DMS153 treated with DMSO at 0.1 percent for 48 hours (cell line): ENCODE data around the gene RANBP3L.
"Not testable (repeated sequence)": the region's sequence is repeated elsewhere in the genome, so short reads cannot be mapped to it uniquely, and the experiment has no call there.

Source experiments
- DNase-seq: peaks from one replicate; lab custom pipeline; 2025; ENCODE audit not compliant: unreplicated experiment; lab: John Stamatoyannopoulos, UW

Gene RANBP3L

DNA sequence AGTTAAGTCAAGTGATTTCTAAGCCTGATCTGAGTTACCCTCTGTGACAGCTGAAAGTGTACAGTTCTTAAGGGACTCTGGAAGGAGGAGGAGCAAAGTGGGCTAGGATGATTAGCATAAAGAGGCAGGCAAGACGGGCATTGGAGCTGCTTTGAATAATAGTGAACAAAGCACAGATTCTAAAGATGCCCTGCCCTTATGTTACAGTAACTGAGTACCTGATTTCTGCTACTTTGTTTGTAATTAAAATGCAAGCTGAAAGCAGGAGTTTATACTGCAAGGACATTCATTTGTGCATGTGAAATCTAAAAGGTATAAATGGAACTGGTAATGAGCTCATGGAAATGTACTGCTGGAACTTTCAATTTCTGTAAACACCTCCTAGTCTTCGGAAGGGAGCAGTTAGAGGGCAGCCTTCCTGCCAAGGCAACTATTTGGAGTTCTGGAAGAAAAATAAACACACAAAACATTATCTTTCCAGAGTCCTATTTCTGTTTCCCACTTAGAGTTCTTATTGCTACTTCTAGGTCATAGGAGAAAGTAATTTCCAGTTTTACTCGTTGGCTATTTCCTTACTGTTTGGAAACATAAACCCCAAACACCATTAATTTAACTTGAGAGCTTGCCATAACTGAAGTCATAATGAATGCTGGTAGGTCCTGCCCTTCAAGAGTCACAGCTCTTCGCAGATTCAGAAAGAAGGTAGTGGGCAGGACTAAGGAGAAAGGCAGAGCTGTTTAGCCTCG lies at the start of gene RANBP3L:
RANBP3L (minus strand) TSS at position 45 of the 746 bp plus-strand sequence. CDS start 486 bp downstream, outside the sequence.
- DNase-seq, result no peak

GRCh38 chr5:36346896-36347690 lies 45.4 kb upstream of the RANBP3L start:
- DNase-seq, result no peak

DNA sequence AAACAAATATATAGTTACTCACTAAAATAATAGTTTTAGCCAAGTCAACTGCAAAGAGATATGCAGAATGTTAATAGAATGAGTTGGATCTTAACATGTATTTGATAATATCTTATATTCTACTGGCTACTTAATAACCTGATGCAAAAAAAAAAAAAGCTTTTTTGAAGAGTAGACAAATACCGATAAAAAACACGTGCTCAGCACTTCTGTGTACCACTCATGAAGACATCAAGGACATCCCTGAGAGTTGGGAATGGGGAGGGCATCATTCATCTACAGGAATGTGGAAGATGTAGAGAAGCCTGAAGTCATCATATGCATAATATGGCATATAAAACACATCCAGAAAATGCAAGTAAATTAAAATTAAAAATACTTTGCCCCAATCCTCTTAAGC lies 43.2 kb upstream of the RANBP3L start:
- no peak for DNase-seq

GRCh38 chr5:36341720-36342119 lies 40.0 kb upstream of the RANBP3L start:
- not testable (repeated sequence) for DNase-seq

- no peak for DNase-seq
These were observed 35.9 kb upstream of the RANBP3L start for GRCh38 chr5:36337597-36337996.

DNA sequence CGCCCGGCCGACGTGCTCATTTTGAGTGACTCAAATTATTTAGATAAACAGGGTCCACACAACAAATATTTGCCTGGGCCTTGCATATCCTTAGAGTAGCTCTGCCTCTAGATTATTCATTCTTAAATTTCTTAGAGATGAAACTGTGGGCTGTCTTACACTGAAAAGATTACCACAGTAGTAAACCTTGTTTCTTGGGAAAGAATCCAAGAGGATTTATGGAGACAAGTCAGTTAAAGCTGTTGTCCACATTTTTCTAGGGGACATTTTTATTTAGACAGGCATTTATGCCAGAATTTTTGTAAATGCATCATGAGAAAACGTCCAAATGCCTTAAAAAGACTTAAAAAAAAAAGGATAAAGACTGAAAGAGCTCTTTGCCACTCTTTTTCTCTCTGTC lies 32.6 kb upstream of the RANBP3L start:
- no peak for DNase-seq

DNA sequence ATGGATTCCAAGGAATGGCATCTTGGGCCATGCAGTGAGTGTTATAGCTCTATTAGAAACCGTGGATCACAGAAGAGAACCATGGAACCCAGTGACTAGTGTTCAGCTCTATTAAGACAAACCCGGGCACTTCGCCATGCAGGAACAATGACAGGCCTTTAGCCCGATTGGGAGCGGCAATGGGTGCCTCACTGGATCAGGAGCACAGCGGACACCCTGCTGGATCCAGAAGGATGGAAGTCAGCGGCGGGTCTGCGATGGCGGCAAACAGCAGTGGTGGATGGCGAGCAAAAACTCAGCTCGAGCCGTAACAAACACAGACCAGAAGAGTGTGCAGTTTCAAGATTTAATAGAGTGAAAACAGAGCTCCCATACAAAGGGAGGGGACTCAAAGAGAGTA lies 31.0 kb upstream of the RANBP3L start:
- not testable (repeated sequence) for DNase-seq

DNA sequence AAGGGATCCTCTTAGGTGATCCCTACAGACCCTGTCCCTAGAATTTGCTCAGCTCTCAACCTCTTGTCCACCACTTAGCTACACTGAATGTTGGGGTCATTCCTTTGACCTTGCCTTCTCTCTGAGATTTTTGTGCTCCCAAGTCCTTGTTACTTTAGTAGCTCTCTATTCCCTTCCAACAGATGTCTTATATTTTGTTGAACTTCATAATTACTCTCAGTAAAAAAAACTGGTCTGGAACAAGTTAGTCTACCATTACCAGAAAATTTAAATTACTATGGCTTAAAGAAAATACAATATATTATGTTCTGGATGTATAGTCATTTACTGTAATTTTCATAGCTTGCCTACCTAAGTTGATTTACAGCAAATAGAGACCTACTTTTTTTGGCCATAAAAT lies 23.5 kb upstream of the RANBP3L start:
- DNase-seq, result no peak

DNA sequence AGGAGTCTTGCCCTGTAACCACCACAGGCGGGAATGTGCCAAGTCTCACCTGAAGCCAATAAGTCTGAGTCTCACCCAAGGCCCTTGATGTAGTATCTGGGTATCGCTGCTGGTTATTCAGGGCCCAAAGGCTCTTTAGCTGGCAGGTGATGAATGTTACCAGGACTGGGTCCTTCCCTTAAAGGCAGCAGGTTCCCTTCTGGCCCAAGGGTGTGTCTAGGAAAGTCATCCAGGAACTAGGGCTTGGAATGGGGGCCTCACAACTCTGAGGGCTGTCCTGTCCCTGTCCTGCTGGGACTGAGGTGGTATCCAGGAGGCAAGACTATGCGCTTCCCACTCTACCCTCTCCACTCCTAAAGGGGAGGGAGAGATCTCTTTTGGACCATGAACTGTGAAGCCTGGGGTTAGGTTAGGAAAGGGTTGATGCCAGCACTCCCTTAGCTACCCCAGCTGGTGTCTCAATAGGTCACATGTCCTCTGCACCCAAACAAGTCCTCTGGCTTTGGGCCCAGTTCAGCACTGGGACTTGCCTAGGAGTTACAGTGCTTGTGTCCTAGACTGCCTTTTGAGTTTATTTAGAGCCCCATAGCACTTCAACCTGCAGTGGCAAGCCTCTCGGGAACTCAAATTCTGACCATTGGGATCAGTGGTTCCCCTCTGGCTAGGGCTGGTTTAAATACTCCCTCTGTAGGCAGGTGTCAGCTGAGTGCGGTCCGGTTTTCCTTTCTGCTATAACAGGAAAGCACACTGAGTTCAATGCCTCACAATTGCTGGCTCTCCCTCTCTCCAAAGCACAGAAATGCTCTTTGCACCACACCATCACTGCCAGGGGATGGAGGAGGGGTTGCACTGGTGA lies 22.5 kb upstream of the RANBP3L start:
- no peak for DNase-seq

DNA sequence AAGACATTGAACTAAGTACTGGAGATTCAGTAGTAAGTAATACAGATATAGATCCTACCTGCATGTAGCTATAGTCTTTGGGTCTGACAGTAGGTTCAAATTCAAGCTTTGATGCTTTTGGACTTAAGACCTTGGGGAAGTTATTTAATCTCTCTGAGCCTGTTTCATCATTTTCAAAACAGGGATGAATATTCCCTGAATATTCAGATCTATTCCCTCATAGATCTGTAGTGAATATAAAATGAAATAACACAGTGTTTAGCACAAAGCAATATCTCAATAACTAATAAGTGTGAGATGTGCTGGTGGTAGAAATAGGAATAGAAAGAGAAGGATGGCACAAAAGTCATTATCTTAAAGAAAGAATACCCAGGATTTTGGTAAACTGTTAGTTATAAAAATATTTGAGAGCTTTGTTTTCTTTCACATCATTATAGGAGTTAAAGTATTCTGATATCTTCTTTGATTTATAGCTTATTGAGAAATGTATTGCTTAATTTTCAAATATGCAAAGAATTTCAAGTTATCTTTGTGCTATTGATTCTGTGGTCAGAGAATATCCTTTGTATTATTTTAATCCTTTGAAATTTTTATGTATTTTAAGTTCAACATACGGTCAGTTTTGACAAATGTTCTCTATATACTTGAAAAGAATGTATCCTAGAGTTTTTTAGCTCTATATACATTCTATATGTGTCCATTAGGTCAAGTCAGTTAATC lies 11.4 kb upstream of the RANBP3L start:
- no peak for DNase-seq

GRCh38 chr5:36311956-36312355 lies 10.3 kb upstream of the RANBP3L start:
- no peak for DNase-seq

GRCh38 chr5:36310138-36310537 lies 8.4 kb upstream of the RANBP3L start:
- DNase-seq, result no peak

DNA sequence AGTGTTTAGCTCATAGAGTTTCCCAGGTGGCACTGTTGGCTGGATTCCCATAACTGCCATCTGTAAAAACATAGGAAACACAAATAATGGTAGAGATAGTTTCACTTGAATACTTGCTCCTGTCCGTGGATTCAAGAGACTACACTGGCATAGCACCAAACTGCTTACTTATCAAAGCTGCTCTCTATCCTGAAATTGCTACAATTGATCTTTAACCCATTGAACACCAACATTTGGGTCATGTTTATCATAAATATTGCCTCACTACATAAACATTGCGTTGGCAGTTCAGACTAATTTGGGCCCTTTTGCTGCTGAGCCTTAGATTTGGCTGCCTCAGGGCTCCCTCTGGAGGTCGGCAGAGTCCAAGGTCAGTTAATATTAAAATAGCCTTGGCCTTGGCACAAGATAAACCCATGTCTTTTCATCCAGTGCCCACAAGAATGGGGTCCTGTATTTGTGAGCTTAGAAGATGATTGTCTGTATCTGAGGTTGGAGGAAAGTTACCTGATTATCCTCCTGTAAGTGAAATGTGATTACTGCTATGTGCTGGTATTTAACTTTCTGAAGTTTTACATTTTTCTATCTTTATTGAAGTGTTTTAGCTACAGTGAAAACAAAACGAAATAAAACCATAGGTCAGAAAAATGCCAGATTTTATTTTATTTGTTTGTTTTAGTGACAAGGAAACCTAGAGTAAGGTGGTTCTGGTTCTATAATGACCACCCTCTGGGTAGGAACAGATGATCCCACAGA lies 4.0 kb upstream of the RANBP3L start:
- DNase-seq, result peak; percentile 98

DNA sequence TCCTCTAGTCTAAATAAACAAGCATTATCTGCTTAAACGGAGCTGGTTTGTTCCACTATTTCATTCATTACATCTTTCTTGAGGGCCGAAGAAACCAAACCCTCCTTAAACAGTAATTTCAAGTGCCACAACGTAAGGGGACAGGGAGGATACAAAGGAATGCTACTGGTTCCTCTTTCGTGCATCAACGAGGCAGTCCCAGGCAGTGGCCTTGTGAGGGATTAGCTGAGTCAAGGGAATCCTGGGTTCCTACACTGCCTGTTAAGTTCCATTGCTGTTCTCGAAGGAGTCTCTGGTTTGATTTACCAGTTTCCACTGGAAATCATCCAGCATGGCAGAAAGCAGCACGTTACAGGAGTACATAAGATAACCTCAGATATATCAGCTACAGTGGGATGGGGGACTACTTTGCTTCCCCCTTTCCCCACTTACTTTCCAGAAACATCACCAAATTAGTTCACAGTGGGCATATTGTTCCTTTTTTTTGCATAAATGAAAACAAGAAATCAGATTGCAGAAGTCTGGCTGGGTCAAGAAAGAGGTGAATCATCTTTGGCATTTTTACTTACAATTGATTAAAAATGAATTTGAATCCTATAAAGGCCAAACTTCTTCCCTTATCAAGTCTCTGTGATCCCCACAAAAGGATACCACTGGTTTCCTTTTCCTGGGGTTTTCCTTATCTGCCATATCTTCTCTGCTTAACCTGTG lies 2.5 kb upstream of the RANBP3L start:
- DNase-seq, result no peak

DNA sequence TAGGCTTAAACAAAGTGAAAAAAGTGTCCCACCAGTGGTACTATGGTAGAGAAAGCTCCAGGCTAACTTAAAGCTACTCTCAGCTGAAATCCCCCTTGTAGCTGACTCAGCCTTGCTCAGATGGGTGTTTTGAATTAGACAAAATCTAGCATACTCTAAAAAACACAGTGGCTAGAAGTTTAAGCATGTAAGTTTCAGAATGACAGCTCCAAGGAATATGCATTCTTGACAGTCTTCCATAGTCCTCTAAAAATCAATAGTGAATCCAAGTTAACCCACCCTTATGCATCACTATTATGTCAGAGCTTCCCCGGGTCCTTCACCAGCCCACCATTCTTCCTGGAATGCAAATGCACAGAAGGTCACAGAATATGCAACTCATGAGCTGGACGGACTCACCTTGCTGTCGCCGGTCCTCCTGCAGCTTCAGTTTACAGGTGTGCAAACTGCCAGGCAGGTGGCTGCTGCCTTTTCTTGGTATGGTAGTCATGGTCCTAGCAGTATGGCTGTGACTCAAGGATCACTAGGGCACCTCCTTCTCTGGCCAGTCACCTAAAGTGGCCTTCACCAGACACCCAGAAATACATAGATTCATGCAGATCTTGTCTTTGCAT lies 668 bp downstream of the RANBP3L start:
- no peak for DNase-seq

GRCh38 chr5:36300191-36300926 lies 1.3 kb downstream of the RANBP3L start:
- DNase-seq, result no peak

DNA sequence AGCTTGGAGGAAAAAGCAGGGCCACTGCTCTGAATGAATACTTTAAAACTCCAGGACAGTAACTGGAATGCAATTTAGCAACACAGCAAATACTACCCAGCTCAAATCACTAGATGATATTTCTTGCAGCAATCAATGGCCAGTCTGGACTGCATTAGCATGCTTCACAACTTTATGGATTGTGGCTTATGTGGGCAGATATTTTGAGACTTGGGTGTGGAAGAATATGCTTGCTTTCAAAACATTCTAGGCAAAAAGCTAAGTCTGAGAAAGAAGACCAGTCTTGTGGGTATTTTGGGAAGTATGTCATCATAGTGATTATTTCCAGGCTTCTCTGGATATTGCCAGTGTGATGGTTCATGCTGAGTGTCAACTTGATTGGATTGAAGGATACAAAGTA lies 3.1 kb downstream of the RANBP3L start:
- no peak for DNase-seq

DNA sequence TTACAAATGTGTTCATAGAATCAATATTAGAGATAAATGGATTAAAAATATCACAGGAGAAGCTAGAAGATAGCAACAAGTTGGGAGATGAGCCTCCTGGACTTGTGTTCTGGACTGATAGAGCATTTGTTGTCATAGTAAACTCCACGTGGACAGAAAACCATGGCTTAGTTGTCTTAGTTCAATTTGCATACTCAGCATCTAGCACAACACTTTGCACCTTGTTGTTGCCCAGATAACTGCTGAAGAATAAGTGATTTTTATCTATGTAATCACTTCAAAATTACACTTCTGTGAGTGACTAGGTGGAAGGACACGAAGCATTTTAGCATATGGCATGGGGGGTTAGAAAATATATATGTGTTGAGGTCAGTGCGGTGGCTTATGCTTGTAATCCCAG lies 4.0 kb downstream of the RANBP3L start:
- no peak for DNase-seq
